ENCODE measurements around the gene JUNB. TPM values are rescaled to one million over a fixed set of nuclear protein-coding genes. Genes with fewer than 3 reads are reported as not detected.

The JUNB gene
- total and polyA plus RNA-seq, 2 of the 8 experiments (the other 6 are each of a cell fraction or from before 2014, with no cell fraction given): 7.4 to 10.0 TPM

- H3K79me1 ChIP-seq (ENCODE audit: low read depth, low read length): no peaks in the 10 kb centered on the region; the same call in 1 of the 2 replicates
- H3K4me2 ChIP-seq (ENCODE audit: insufficient read depth in 1 of 2, low read depth in 2 of 2, low read length in 2 of 2): peak overlapping the region; percentile 74 to 97
- H4K20me1 ChIP-seq (replicated peaks in 1 of 2; ENCODE audit: control insufficient read depth in 1 of 2, insufficient read depth in 2 of 2, low read length in 2 of 2): peaks cover 0 to 1% of the 10 kb centered on the region in 2 experiments
- H3K27ac ChIP-seq (ENCODE audit: low read depth, low read length): peak overlapping the region; percentile 49; the same call in 1 of the 2 replicates
- peak overlapping the region; percentile 85 for H3K18ac ChIP-seq (ENCODE audit: extremely low read depth, low read length)
- H3K23ac ChIP-seq (ENCODE audit: insufficient read length): no peak overlapping the region
- H3K56ac ChIP-seq (replicated peaks; ENCODE audit: insufficient read length, low read depth, low read length): no peak overlapping the region
- H4K5ac ChIP-seq (ENCODE audit: insufficient read length, low read depth, low read length): peak overlapping the region; percentile 10
- H4K8ac ChIP-seq (ENCODE audit: extremely low read depth, insufficient read depth, low read length): peak overlapping the region; percentile 1; the same call in 1 of the 2 replicates
- H3K4ac ChIP-seq (replicated peaks; ENCODE audit: insufficient read length, low read depth, low read length): peak overlapping the region; percentile 6
- H2AK5ac ChIP-seq (ENCODE audit: low read depth, low read length): no peak overlapping the region
- peak overlapping the region; percentile 82; the same call in 1 of the 2 replicates for H2BK20ac ChIP-seq (ENCODE audit: low read length)
- H3K9me3 ChIP-seq (ENCODE audit: insufficient read depth in 2 of 2, low read depth in 1 of 2, low read length in 1 of 2): no peaks in the 10 kb centered on the region
- H2BK5ac ChIP-seq (ENCODE audit: low read depth, low read length): peak overlapping the region; percentile 60; the same call in 1 of the 2 replicates
- no peak overlapping the region for H3K14ac ChIP-seq (ENCODE audit: insufficient read length)
- 12% methylated on average over 28 of the region's 46 CpGs; no CpG with 5 or more reads in 1 of the 2 experiments for WGBS, 2 experiments (ENCODE audit: extremely low coverage in 1 of 2, insufficient coverage in 1 of 2, insufficient read length in 1 of 2, insufficient replicate concordance in 2 of 2, low coverage in 1 of 2, low lambda C conversion rate in 2 of 2, missing lambda C conversion rate in 1 of 2)
- no peak overlapping the region for H2BK120ac ChIP-seq (replicated peaks; ENCODE audit: low read depth, low read length)
- ChIA-PET POLR2A (ENCODE audit: partially characterized antibody) (interaction anchor here (0.6 to 5.5 kb wide), 12 partner anchors 11 to 90 kb away, joined by 3 to 44 read pairs (median 4); partner anchors contain the start of genes GET3, HOOK2 and TNPO2), CTCF (ENCODE audit: partially characterized antibody) (interaction anchor here (0.5 to 4.5 kb wide), 5 partner anchors 12 to 87 kb away, joined by 3 to 39 read pairs (median 9); partner anchors contain the start of genes PRDX2 and THSD8)
- H3K4me3 ChIP-seq (ENCODE audit: extremely low read depth in 1 of 4, insufficient read depth in 2 of 4, low read depth in 3 of 4, low read length in 4 of 4): peak overlapping the region; percentile 36 to 71 (median 53)
- no peaks in the 10 kb centered on the region for H3K36me3 ChIP-seq (ENCODE audit: control insufficient read depth in 2 of 4, insufficient read depth in 4 of 4, low read length in 3 of 4)
- H3K9ac ChIP-seq (replicated peaks in 1 of 4; ENCODE audit: extremely low read depth in 1 of 4, low read depth in 3 of 4, low read length in 3 of 4): peak overlapping the region in 3 of 4 experiments; percentile 25 to 38 (median 29); a peak in 3 of 7 replicates
- H3K23me2 ChIP-seq (ENCODE audit: low read depth, low read length): peaks cover 35% of the 10 kb centered on the region
- H4K91ac ChIP-seq (replicated peaks; ENCODE audit: insufficient read length, low read length): peak overlapping the region; percentile 15
- H3K4me1 ChIP-seq (replicated peaks in 1 of 4; ENCODE audit: control insufficient read depth in 3 of 4, insufficient read depth in 4 of 4, low read length in 3 of 4): peaks cover 8 to 33% (median 21%) of the 10 kb centered on the region in 4 experiments
- no peaks in the 10 kb centered on the region for H3K79me2 ChIP-seq (ENCODE audit: control insufficient read depth in 1 of 2, insufficient read depth in 2 of 2, low read length in 2 of 2)
- H2AFZ ChIP-seq (ENCODE audit: low read length): no peak overlapping the region
- H2BK15ac ChIP-seq (ENCODE audit: low read length): peak overlapping the region; percentile 23; the same call in 1 of the 2 replicates
- no peak for DNase-seq (ENCODE audit: low read depth in 1 of 2, low spot score in 2 of 2)
- peaks cover 0 to 18% (median 13%) of the 10 kb centered on the region in 4 experiments; a peak in 5 of 7 replicates for H3K27me3 ChIP-seq (replicated peaks in 1 of 4; ENCODE audit: control insufficient read depth in 3 of 4, extremely low read depth in 1 of 4, insufficient read depth in 3 of 4, low read length in 3 of 4)
- H2BK12ac ChIP-seq (ENCODE audit: low read depth, low read length): no peak overlapping the region
- no peak for FAIRE-seq
- TF ChIP-seq HDAC2 (IDR thresholded peaks at IDR 0.05; ENCODE audit: borderline replicate concordance in 1 of 2, low read depth in 2 of 2, low read length in 2 of 2): peak in 1 of 2 experiments; percentile 94; a peak in 1 of 4 replicates
- TF ChIP-seq TBP (IDR thresholded peaks at IDR 0.05; ENCODE audit: low read depth, low read length): no peak
- TF ChIP-seq E2F6 (IDR thresholded peaks at IDR 0.05): no peak
- no peak for TF ChIP-seq CTCF (IDR thresholded peaks at IDR 0.05; ENCODE audit: control extremely low read depth in 1 of 3, insufficient read depth in 1 of 3, low read depth in 1 of 3, low read length in 3 of 3)
- TF ChIP-seq KDM1A (IDR thresholded peaks at IDR 0.05; ENCODE audit: borderline replicate concordance, low read length): peak; percentile 97
- 0 out of 2 replicates have a peak, but pooled peaks have one; percentile 4 for TF ChIP-seq PHF8 (conservative IDR thresholded peaks at IDR 0.05; ENCODE audit: low read depth, low read length)
Observed at GRCh38 chr19:12789098-12789903, 2.0 kb upstream of the JUNB start.
